ENCODE results near the gene DDA1.

GRCh38 chr19:17263712-17264640 is 45.4 kb upstream of the DDA1 start:
- TF ChIP-seq CTCF (IDR thresholded peaks at IDR 0.05; ENCODE audit: borderline replicate concordance, extremely low read depth, low read length, poor library complexity, severe bottlenecking) (no peak), EZH2 (IDR thresholded peaks at IDR 0.05; ENCODE audit: borderline replicate concordance, low read depth, low read length, severe bottlenecking) (no peak)
